Aorta (tissue), 5 donors: ENCODE data around the gene ZNF808. TPM values are rescaled to one million over a fixed set of nuclear protein-coding genes. Genes with fewer than 3 reads are reported as not detected.
"Not testable (repeated sequence)": the region's sequence is repeated elsewhere in the genome, so short reads cannot be mapped to it uniquely, and the experiment has no call there.

Experiments
- ATAC-seq: fragments of 200-7000 bp; cut with Tn5 transposase; one replicate; pipeline ENCODE4 v1.9.1; 2022; ENCODE audit warnings: moderate library complexity; ENCODE audit not compliant: low FRiP score
- DNase-seq, 2 donors: peaks; one replicate each; pipeline ENCODE4 v3.0.0-alpha.2; 2020
- H3K27ac ChIP-seq, 2 donors: one replicate each; pipeline ENCODE4 v1.5.1; 2013; ENCODE audit warnings: low read length in 2 of 2, mild to moderate bottlenecking in 2 of 2, moderate library complexity in 2 of 2, control low read depth in 1 of 2, inconsistent platforms in 1 of 2, low read depth in 1 of 2
- H3K27me3 ChIP-seq, 2 donors: one replicate each; pipeline ENCODE4 v1.6.1; 2013; ENCODE audit warnings: control low read depth in 1 of 2, low read length in 1 of 2, mild to moderate bottlenecking in 1 of 2, moderate library complexity in 1 of 2; ENCODE audit not compliant: insufficient read depth in 2 of 2, control insufficient read depth in 1 of 2
- H3K36me3 ChIP-seq, 2 donors: one replicate each; pipeline ENCODE4 v1.6.1; 2013; ENCODE audit warnings: control low read depth in 1 of 2, low read length in 1 of 2, mild to moderate bottlenecking in 1 of 2; ENCODE audit not compliant: insufficient read depth in 2 of 2, control insufficient read depth in 1 of 2
- H3K4me1 ChIP-seq, 2 donors: one replicate each; pipeline ENCODE4 v1.6.1; 2013; ENCODE audit warnings: low read length in 2 of 2, control low read depth in 1 of 2, mild to moderate bottlenecking in 1 of 2, moderate library complexity in 1 of 2; ENCODE audit not compliant: insufficient read depth in 2 of 2, control insufficient read depth in 1 of 2
- H3K4me3 ChIP-seq, 2 donors: one replicate each; pipeline ENCODE4 v1.5.1; 2013; ENCODE audit warnings: low read length in 2 of 2, control low read depth in 1 of 2, mild to moderate bottlenecking in 1 of 2
- H3K9me3 ChIP-seq: one replicate; pipeline ENCODE4 v1.6.1; 2013; ENCODE audit warnings: mild to moderate bottlenecking, low read length; ENCODE audit not compliant: control insufficient read depth
- WGBS, 2 donors: extraction: QIAGEN DNeasy Blood & Tissue Kit; methylation state at CpG; one replicate each; pipeline ENCODE4 v1.1.7; 2013; 5-methylcytosine and 5-hydroxymethylcytosine counted together
- intact Hi-C, 2 donors: fragments of 100-400 bp; cut with DNase I; formaldehyde crosslinking; loops; one replicate each; pipeline versions ENCODE4 v1.14.2 to v1.15.0; 2022
- polyA plus RNA-seq, 2 donors: library from polyadenylated mRNA; stranded (reverse); fragments of 200-250 nt; gene quantifications; one replicate each; pipeline ENCODE4 v1.2.3, GENCODE V29; 2013
- total RNA-seq, 2 donors: library from RNA; stranded (reverse); fragmentation: NEBNext Ultra II Directional; extraction: Animal tissue kit (Norgen Biotek cat#: 25700); gene quantifications; one replicate each; pipeline ENCODE4 v1.2.1, GENCODE V29; 2021
- donor health status: healthy with polysubstance abuse.
- donor health status: Bipolar disorder and iron deficiency.
- donor health status: DM: no; HTN: no; CAD: no.
- donor health status: DM: no; HTN: no; CAD: no.
- donor health status: DM: yes; HTN: yes; CAD: no.

ZNF808 gene
- total and polyA plus RNA-seq, 4 donors = 1.1 to 36.4 (median 11.0) TPM

GRCh38 chr19:52527956-52528351, 486 bp downstream of the ZNF808 start:
- H3K27me3 ChIP-seq = no peaks in the 10 kb centered on the region
- H3K27ac ChIP-seq = peak overlapping the region; percentile 68 to 81
- H3K36me3 ChIP-seq = no peaks in the 10 kb centered on the region
- DNase-seq = peak in 1 of 2 donors; percentile 71
- ATAC-seq = peak; percentile 49
- 1% methylated on average over 22 to 25 of the region's 25 CpGs for WGBS, 2 donors
- H3K4me1 ChIP-seq = no peaks in the 10 kb centered on the region
- H3K4me3 ChIP-seq = peak overlapping the region; percentile 72 to 82
- no peaks in the 10 kb centered on the region for H3K9me3 ChIP-seq
- intact Hi-C loops = loop anchor here in 1 of 2 donors (5.0 kb wide), 1 partner anchor 164 kb away; no protein-coding TSS in a partner anchor

GRCh38 chr19:52532480-52532879, 5.0 kb downstream of the ZNF808 start:
- Histone ChIP-seq H3K4me3 (no peak overlapping the region), H3K4me1 (no peaks in the 10 kb centered on the region), H3K36me3 (no peaks in the 10 kb centered on the region), H3K9me3 (no peaks in the 10 kb centered on the region), H3K27me3 (no peaks in the 10 kb centered on the region), H3K27ac (no peak overlapping the region)
- DNase-seq = no peak
- ATAC-seq = no peak
- WGBS, 2 donors = 88 to 95% methylated on average over 2 of the region's 2 CpGs
- intact Hi-C loops = no loop called here

GRCh38 chr19:52533901-52534300, 6.4 kb downstream of the ZNF808 start:
- Histone ChIP-seq H3K27ac (no peak overlapping the region), H3K9me3 (no peaks in the 10 kb centered on the region), H3K36me3 (no peaks in the 10 kb centered on the region), H3K27me3 (no peaks in the 10 kb centered on the region), H3K4me3 (no peak overlapping the region), H3K4me1 (no peaks in the 10 kb centered on the region)
- 54 to 59% methylated on average over 5 of the region's 5 CpGs for WGBS, 2 donors
- intact Hi-C loops = no loop called here
- DNase-seq (no peak), ATAC-seq (no peak)

- intact Hi-C loops = not testable (repeated sequence)
Observed at GRCh38 chr19:52535385-52535770, 7.9 kb downstream of the ZNF808 start.

GRCh38 chr19:52535771-52536447, 8.4 kb downstream of the ZNF808 start:
- Histone ChIP-seq H3K4me1 (no peaks in the 10 kb centered on the region), H3K36me3 (no peaks in the 10 kb centered on the region), H3K4me3 (peak overlapping the region; percentile 24 to 67), H3K9me3 (no peaks in the 10 kb centered on the region), H3K27me3 (no peaks in the 10 kb centered on the region), H3K27ac (peak overlapping the region in 1 of 2 donors; percentile 33)
- peak; percentile 93 to 97 for DNase-seq
- WGBS, 2 donors = 1 to 3% methylated on average over 50 of the region's 50 CpGs
- ATAC-seq = peak; percentile 96
- intact Hi-C loops = no loop called here

More at GRCh38 chr19:52535385-52535770, 7.9 kb downstream of the ZNF808 start:
- H3K4me3 ChIP-seq = peak overlapping the region in 1 of 2 donors; percentile 24
- H3K9me3 ChIP-seq, H3K36me3 ChIP-seq, ATAC-seq, H3K27me3 ChIP-seq, H3K4me1 ChIP-seq: not testable (repeated sequence)
- WGBS, 2 donors = 1% methylated on average over 15 of the region's 15 CpGs
- DNase-seq = peak; percentile 56 to 75
- H3K27ac ChIP-seq = peak overlapping the region in 1 of 2 donors; percentile 28

- H3K36me3 ChIP-seq = no peaks in the 10 kb centered on the region
- no peaks in the 10 kb centered on the region for H3K9me3 ChIP-seq
- intact Hi-C loops = no loop called here
- DNase-seq (peak in 1 of 2 donors; percentile 80), ATAC-seq (peak; percentile 63)
- no peaks in the 10 kb centered on the region for H3K4me1 ChIP-seq
- WGBS, 2 donors = 2 to 3% methylated on average over 17 of the region's 17 CpGs
- peak overlapping the region in 1 of 2 donors; percentile 8 for H3K27ac ChIP-seq
- peak overlapping the region; percentile 24 to 67 for H3K4me3 ChIP-seq
- no peaks in the 10 kb centered on the region for H3K27me3 ChIP-seq
Observed at GRCh38 chr19:52536448-52536800, 9.0 kb downstream of the ZNF808 start.

GRCh38 chr19:52538815-52539214, 11.3 kb downstream of the ZNF808 start:
- DNase-seq, ATAC-seq, H3K27ac ChIP-seq, H3K27me3 ChIP-seq, H3K36me3 ChIP-seq, H3K4me1 ChIP-seq, H3K4me3 ChIP-seq, H3K9me3 ChIP-seq, intact Hi-C loops: not testable (repeated sequence)
- 83 to 86% methylated on average over 4 of the region's 4 CpGs for WGBS, 2 donors

GRCh38 chr19:52541176-52541575, 13.7 kb downstream of the ZNF808 start:
- intact Hi-C loops, H3K36me3 ChIP-seq, DNase-seq, ATAC-seq, H3K9me3 ChIP-seq, H3K4me3 ChIP-seq, H3K4me1 ChIP-seq, H3K27ac ChIP-seq, H3K27me3 ChIP-seq: not testable (repeated sequence)
- WGBS, 2 donors = 92 to 94% methylated on average over 5 of the region's 5 CpGs

GRCh38 chr19:52541608-52542007, 14.1 kb downstream of the ZNF808 start:
- no peaks in the 10 kb centered on the region for H3K4me1 ChIP-seq
- H3K36me3 ChIP-seq = peaks cover 0 to 8% of the 10 kb centered on the region in 2 donors
- peaks cover 3% of the 10 kb centered on the region for H3K9me3 ChIP-seq
- intact Hi-C loops = no loop called here
- H3K27me3 ChIP-seq = no peaks in the 10 kb centered on the region
- no peak overlapping the region for H3K27ac ChIP-seq
- WGBS, 2 donors = 85 to 86% methylated on average over 5 of the region's 5 CpGs
- ATAC-seq = no peak
- H3K4me3 ChIP-seq = no peak overlapping the region
- no peak for DNase-seq
